DMS 273 (cell line): ENCODE measurements around the gene SLC16A8.

Source experiments
- DNase-seq: peaks from one replicate; lab custom pipeline; 2025; ENCODE audit not compliant: unreplicated experiment; lab: John Stamatoyannopoulos, UW

The SLC16A8 gene

GRCh38 chr22:38032681-38033521 is 51.1 kb downstream of the SLC16A8 start:
- DNase-seq, result peak; percentile 74

DNA sequence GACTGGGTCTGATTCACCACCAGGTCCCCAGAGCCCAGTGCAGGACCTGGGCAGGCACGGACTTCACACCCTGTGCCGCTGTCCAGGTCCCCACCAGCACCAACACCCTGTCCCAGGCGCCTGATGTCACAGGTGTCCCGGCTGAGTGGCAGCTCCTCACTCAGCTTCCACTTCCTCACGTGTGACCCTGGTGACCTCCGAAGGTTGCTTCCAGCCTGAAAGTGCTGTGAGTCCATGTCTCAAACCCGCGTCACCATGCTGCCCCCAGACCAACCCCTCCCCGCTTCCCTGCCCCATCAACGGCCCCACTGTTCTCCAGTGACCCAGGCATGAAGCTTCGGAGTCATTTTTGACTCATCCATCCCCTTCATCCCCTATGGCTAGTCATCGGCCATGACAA is 52.5 kb downstream of the SLC16A8 start:
- DNase-seq, result no peak

DNA sequence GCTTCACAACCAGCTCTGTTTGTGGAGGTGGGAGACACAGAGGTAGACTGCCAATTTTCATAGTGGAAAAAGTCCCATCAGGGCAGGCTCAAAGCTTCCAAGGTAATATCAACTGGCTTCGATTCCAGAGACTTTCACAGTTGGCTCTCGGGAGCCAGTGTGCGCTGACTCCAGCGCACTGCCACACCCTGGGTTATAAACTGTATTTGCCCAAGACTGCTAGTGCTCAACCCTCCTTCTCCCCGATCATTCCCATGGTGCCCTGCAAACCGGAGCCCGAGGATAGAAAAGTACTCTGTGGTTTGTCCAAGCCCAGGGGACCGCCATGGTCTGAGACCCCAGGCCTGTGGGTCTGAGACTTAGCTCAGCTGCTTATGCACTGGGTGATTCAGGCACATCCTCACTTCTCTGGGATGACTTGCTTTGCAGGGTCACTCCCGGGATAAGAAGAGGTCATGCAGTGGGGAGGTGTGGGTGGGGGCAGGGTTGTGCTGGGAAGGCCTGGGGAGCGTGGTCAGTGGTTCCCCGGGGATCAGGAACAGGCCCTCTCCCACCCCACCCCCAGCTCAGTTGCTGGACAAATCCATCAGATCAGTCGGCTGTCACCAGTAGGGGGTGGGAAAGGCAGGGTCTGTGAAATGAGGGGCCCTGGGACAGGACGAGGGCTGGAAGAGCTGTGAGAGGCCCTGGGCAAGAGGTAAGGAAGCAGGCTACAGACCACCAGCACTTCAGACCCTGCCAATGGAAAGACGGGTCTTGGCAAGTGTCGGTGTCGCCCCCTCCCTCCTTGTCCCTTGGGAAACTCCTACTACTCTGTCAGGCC is 53.5 kb downstream of the SLC16A8 start:
- no peak for DNase-seq

DNA sequence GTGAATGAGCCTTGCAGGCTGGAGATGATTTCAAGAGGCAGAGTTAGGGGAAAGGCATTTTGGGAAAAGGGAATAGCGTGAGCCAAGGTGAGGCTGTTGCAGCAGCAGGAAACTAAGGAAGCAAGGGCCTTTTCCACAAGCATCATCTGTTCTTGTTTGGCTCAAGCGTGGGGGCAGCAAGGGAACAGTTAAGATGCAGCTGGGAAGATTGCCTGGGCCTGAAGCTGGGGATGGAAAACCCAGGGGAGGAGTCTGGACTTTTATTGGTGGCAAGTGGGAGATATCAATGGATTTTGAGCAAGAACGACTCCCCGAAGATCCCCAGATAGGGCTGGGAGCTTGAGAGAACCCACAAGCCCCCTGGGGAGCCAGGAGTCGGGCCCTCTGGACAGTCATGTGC is 54.1 kb downstream of the SLC16A8 start:
- no peak for DNase-seq

DNA sequence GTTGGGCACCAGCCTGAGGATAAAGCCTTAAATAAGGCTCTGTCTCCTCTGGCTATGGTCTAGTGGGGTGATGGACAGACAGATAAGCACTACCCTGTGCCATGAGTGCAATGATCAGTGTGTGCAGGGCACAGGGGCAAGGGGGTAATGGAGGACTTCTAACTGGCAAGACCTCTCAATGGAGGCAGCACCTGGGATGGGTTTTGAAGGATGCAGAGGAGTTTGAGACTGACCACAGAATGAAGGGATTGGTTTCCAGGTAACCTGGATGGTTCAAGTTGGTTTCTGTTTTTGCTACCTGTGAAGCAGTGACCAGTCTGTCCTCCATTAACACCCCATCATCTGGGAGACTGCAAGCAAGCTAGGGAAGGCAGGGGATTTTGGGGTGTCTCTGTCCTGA is 54.6 kb downstream of the SLC16A8 start:
- DNase-seq, result no peak

DNA sequence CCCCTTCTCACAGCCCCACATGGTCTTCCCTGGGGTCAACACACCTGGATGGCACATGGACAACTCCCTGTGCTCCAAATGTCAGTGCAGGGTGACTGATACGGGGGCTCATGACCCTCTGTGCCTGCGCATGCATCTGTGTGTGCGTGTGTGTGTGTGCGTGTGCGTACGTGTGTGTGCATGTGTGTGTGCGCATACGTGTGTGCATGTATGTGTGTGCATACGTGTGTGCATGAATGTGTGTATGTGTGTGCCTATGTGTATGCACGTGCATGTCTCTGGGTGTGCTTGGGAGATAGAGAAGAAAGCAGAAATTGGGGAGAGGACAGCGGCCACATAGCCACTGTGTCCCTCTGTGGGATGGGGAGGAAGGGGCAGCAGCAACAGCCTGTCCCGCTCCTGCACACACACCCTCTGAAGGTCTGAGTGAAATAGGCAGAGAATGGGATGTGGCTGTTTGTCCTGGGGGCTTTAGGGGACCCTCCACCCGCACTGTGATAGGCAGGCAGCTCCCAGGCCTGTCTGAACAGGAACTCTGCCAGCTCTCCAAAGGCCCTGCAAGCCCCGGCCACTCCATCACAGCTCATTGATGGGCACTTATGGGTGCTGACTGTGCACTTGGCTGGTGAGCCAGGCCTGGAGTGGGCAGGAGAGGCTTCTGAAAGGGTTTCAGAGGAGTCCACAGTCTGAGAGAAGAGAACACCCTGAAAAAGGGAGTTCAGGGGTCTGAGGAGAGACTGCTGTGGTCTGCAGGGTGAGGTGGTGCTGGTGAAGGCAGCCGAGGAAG is 55.4 kb downstream of the SLC16A8 start:
- no peak for DNase-seq
